Subcutaneous abdominal adipose tissue (tissue), 5 donors: ENCODE data around the gene ADK.
"Not testable (repeated sequence)": the region's sequence is repeated elsewhere in the genome, so short reads cannot be mapped to it uniquely, and the experiment has no call there.

ENCODE experiments used
- H3K27ac ChIP-seq: one replicate; pipeline ENCODE4 v1.7.0; 2013; ENCODE audit warnings: low read depth, mild to moderate bottlenecking, inconsistent platforms, low read length, moderate library complexity
- H3K27me3 ChIP-seq, 5 donors: one replicate each; pipeline ENCODE4 v1.7.0; 2013; ENCODE audit warnings: low read length in 5 of 5, inconsistent platforms in 1 of 5; ENCODE audit not compliant: control insufficient read depth in 5 of 5, insufficient read depth in 4 of 5
- H3K36me3 ChIP-seq, 5 donors: one replicate each; pipeline ENCODE4 v1.7.0; 2013; ENCODE audit warnings: low read length in 5 of 5; ENCODE audit not compliant: control insufficient read depth in 5 of 5, insufficient read depth in 5 of 5
- H3K4me1 ChIP-seq, 5 donors: one replicate each; pipeline ENCODE4 v1.7.0; 2013; ENCODE audit warnings: low read length in 5 of 5, mild to moderate bottlenecking in 3 of 5, moderate library complexity in 1 of 5; ENCODE audit not compliant: control insufficient read depth in 5 of 5, insufficient read depth in 5 of 5
- H3K4me3 ChIP-seq, 5 donors: one replicate each; pipeline ENCODE4 v1.7.0; 2013; ENCODE audit warnings: low read length in 5 of 5, low read depth in 1 of 5
- H3K9ac ChIP-seq, 5 donors: one replicate each; pipeline ENCODE4 v1.7.0; 2013; ENCODE audit warnings: low read length in 5 of 5, mild to moderate bottlenecking in 4 of 5, moderate library complexity in 3 of 5
- H3K9me3 ChIP-seq, 5 donors: one replicate each; pipeline ENCODE4 v1.7.0; 2013; ENCODE audit warnings: low read length in 5 of 5; ENCODE audit not compliant: control insufficient read depth in 5 of 5
- donor health status: healthy.
- donor health status: healthy.
- donor health status: healthy.
- donor health status: healthy.
- donor health status: healthy.

Gene ADK

GRCh38 chr10:74139981-74140380 is 11.0 kb upstream of the ADK start:
- H3K27ac ChIP-seq: no peak overlapping the region
- no peak overlapping the region for H3K4me3 ChIP-seq
- H3K36me3 ChIP-seq: peaks cover 21 to 33% (median 25%) of the 10 kb centered on the region in 5 donors
- H3K9ac ChIP-seq: no peak overlapping the region
- H3K4me1 ChIP-seq: peaks cover 0 to 4% (median 2%) of the 10 kb centered on the region in 5 donors
- no peaks in the 10 kb centered on the region for H3K9me3 ChIP-seq
- H3K27me3 ChIP-seq: no peaks in the 10 kb centered on the region

GRCh38 chr10:74140553-74140952 is 10.5 kb upstream of the ADK start:
- Histone ChIP-seq H3K36me3 (peaks cover 21 to 30% (median 25%) of the 10 kb centered on the region in 5 donors), H3K4me1 (peaks cover 0 to 7% (median 6%) of the 10 kb centered on the region in 5 donors), H3K27me3 (no peaks in the 10 kb centered on the region), H3K4me3 (no peak overlapping the region), H3K27ac (no peak overlapping the region), H3K9ac (no peak overlapping the region), H3K9me3 (no peaks in the 10 kb centered on the region)

GRCh38 chr10:74145133-74145532 is 5.9 kb upstream of the ADK start:
- Histone ChIP-seq H3K27me3 (no peaks in the 10 kb centered on the region), H3K9me3 (no peaks in the 10 kb centered on the region), H3K4me1 (peaks cover 1 to 23% (median 15%) of the 10 kb centered on the region in 5 donors), H3K9ac (peak overlapping the region in 2 of 5 donors; percentile 17 to 28), H3K27ac (no peak overlapping the region), H3K4me3 (no peak overlapping the region), H3K36me3 (peaks cover 0 to 7% (median 4%) of the 10 kb centered on the region in 5 donors)

GRCh38 chr10:74146980-74147379 is 4.0 kb upstream of the ADK start:
- not testable (repeated sequence) for H3K4me3 ChIP-seq

GRCh38 chr10:74150204-74150989 is 624 bp upstream of the ADK start, which contains the start of gene AP3M1:
TSS of gene AP3M1 (minus strand) at chr10:74150828. CDS start at chr10:74138379, 12,449 bp downstream.
- Histone ChIP-seq H3K27ac (peak within 1 kb of the TSS; percentile 94), H3K27me3 (no peaks in the 10 kb centered on the region), H3K4me3 (peak within 1 kb of the TSS; percentile 91 to 100 (median 99)), H3K9ac (peak within 1 kb of the TSS; percentile 90 to 98 (median 95)), H3K36me3 (peaks cover 0 to 5% (median 4%) of the 10 kb centered on the region in 5 donors), H3K4me1 (peaks cover 1 to 43% (median 36%) of the 10 kb centered on the region in 5 donors), H3K9me3 (no peaks in the 10 kb centered on the region)

More at GRCh38 chr10:74146980-74147379, 4.0 kb upstream of the ADK start:
- H3K36me3 ChIP-seq, H3K27ac ChIP-seq, H3K27me3 ChIP-seq, H3K9ac ChIP-seq, H3K9me3 ChIP-seq: not testable (repeated sequence)
- peaks cover 1 to 34% (median 24%) of the 10 kb centered on the region in 5 donors for H3K4me1 ChIP-seq

GRCh38 chr10:74151879-74152722 is 1.1 kb downstream of the ADK start:
- peaks cover 1 to 48% (median 36%) of the 10 kb centered on the region in 5 donors for H3K4me1 ChIP-seq
- peak overlapping the region; percentile 86 to 100 (median 99) for H3K4me3 ChIP-seq
- H3K36me3 ChIP-seq: peaks cover 0 to 5% (median 4%) of the 10 kb centered on the region in 5 donors
- no peaks in the 10 kb centered on the region for H3K27me3 ChIP-seq
- peak overlapping the region; percentile 94 for H3K27ac ChIP-seq
- no peaks in the 10 kb centered on the region for H3K9me3 ChIP-seq
- H3K9ac ChIP-seq: peak overlapping the region; percentile 73 to 98 (median 90)

- Histone ChIP-seq H3K9ac (peak overlapping the region in 1 of 5 donors; percentile 32), H3K4me1 (peaks cover 1 to 47% (median 36%) of the 10 kb centered on the region in 5 donors), H3K27me3 (no peaks in the 10 kb centered on the region), H3K27ac (no peak overlapping the region), H3K9me3 (no peaks in the 10 kb centered on the region), H3K36me3 (peaks cover 0 to 2% (median 2%) of the 10 kb centered on the region in 5 donors), H3K4me3 (no peak overlapping the region)
Measured at GRCh38 chr10:74153123-74153522, 2.1 kb downstream of the ADK start.

GRCh38 chr10:74153676-74154075 is 2.7 kb downstream of the ADK start:
- H3K27ac ChIP-seq: no peak overlapping the region
- H3K9ac ChIP-seq: no peak overlapping the region
- H3K4me3 ChIP-seq: no peak overlapping the region
- no peaks in the 10 kb centered on the region for H3K9me3 ChIP-seq
- peaks cover 1 to 46% (median 36%) of the 10 kb centered on the region in 5 donors for H3K4me1 ChIP-seq
- H3K36me3 ChIP-seq: no peaks in the 10 kb centered on the region
- H3K27me3 ChIP-seq: no peaks in the 10 kb centered on the region

GRCh38 chr10:74156919-74157289 is 5.9 kb downstream of the ADK start:
- Histone ChIP-seq H3K9me3 (no peaks in the 10 kb centered on the region), H3K27ac (no peak overlapping the region), H3K36me3 (no peaks in the 10 kb centered on the region), H3K27me3 (no peaks in the 10 kb centered on the region), H3K9ac (no peak overlapping the region), H3K4me3 (no peak overlapping the region), H3K4me1 (peaks cover 0 to 23% (median 19%) of the 10 kb centered on the region in 5 donors)

- Histone ChIP-seq H3K27me3 (no peaks in the 10 kb centered on the region), H3K36me3 (no peaks in the 10 kb centered on the region), H3K27ac (no peak overlapping the region), H3K4me1 (peaks cover 0 to 7% (median 3%) of the 10 kb centered on the region in 5 donors), H3K9me3 (no peaks in the 10 kb centered on the region), H3K9ac (no peak overlapping the region), H3K4me3 (no peak overlapping the region)
Measured at GRCh38 chr10:74160013-74160412, 9.0 kb downstream of the ADK start.
